Brain microvascular endothelial cell (primary cell): Measurements from ENCODE around the gene PRR3.

Source experiments
- DNase-seq: peaks from one replicate; pipeline ENCODE4 v3.0.0-alpha.2; 2020
- H3K27ac ChIP-seq: fragments of 250-450 bp; sonication (Bioruptor Pico); 2 replicates; pipeline ENCODE4 v1.5.1; 2020; ENCODE audit warnings: mild to moderate bottlenecking, moderate library complexity
- H3K27me3 ChIP-seq: fragments of 250-450 bp; sonication (Bioruptor Pico); replicated peaks from 2 replicates; pipeline ENCODE4 v1.5.1; 2020; ENCODE audit warnings: mild to moderate bottlenecking
- H3K36me3 ChIP-seq: fragments of 250-450 bp; sonication (Bioruptor Pico); replicated peaks from 2 replicates; pipeline ENCODE4 v1.5.1; 2020; ENCODE audit warnings: mild to moderate bottlenecking
- H3K4me3 ChIP-seq: 2 replicates; pipeline ENCODE4 v1.5.1; 2011; ENCODE audit warnings: low read depth, mild to moderate bottlenecking, control low read depth, low read length, moderate library complexity
- in situ Hi-C: cut with HindIII; loops from 2 replicates; pipeline ENCODE4 v1.10.0; 2017; ENCODE audit warnings: low sequenced_read_pairs, low pct_ligation_motif_present
- TF ChIP-seq, protein P1 (sequence below): IDR thresholded peaks from 2 replicates; pipeline ENCODE4 v1.5.1; 2011; ENCODE audit warnings: low read depth, mild to moderate bottlenecking, moderate library complexity, low read length, control low read depth, inconsistent platforms; ENCODE audit errors: missing control alignments

Gene PRR3, protein sequence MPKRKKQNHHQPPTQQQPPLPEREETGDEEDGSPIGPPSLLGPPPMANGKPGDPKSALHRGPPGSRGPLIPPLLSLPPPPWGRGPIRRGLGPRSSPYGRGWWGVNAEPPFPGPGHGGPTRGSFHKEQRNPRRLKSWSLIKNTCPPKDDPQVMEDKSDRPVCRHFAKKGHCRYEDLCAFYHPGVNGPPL

DNA sequence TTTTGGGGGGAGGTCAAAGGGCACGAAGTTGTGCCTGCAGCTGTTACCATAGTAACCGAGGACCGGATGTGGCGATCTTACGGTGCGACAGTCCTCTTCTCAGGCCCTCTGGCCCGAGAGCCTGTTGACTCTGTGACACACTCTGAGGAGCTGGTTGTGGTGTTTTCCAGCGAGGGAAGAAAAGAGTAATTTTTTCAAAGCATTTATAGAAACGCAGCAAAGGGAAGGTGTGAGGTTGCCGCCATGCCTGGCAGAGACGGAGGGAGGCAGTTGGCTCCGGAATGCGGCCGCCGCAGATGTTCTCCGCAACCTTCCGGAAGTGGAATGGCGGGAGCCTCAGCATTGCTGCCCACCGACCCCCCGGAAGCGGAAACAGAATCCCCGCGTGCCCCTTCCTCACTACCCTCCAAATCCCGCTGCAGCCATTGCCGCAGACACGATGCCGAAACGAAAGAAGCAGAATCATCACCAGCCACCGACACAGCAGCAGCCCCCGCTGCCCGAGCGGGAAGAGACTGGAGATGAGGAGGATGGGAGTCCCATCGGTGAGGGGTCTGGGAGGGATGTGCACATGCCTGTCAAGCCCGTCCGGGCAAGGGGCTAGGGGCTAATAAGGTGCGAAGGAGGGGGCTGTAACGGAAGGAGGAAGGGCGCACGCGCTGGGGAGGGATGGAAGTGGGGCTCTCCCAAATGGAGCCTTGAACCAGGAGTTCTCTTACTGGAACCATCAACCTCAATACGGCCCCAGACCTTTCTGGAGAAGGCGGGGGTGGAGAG lies at the start of gene PRR3:
Gene PRR3 (plus strand): TSS at position 390 of the 777 bp plus-strand sequence. CDS start 50 bp downstream, at position 440.
- Histone ChIP-seq H3K27ac (peak within 1 kb of the TSS; percentile 83), H3K4me3 (peak within 1 kb of the TSS; percentile 97), H3K36me3 (peaks cover 7% of the 10 kb centered on the region), H3K27me3 (no peaks in the 10 kb centered on the region)
- DNase-seq, result peak; percentile 91
- in situ Hi-C loops, result no loop called here
- TF ChIP-seq, protein P1, sequence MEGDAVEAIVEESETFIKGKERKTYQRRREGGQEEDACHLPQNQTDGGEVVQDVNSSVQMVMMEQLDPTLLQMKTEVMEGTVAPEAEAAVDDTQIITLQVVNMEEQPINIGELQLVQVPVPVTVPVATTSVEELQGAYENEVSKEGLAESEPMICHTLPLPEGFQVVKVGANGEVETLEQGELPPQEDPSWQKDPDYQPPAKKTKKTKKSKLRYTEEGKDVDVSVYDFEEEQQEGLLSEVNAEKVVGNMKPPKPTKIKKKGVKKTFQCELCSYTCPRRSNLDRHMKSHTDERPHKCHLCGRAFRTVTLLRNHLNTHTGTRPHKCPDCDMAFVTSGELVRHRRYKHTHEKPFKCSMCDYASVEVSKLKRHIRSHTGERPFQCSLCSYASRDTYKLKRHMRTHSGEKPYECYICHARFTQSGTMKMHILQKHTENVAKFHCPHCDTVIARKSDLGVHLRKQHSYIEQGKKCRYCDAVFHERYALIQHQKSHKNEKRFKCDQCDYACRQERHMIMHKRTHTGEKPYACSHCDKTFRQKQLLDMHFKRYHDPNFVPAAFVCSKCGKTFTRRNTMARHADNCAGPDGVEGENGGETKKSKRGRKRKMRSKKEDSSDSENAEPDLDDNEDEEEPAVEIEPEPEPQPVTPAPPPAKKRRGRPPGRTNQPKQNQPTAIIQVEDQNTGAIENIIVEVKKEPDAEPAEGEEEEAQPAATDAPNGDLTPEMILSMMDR, result no peak

DNA sequence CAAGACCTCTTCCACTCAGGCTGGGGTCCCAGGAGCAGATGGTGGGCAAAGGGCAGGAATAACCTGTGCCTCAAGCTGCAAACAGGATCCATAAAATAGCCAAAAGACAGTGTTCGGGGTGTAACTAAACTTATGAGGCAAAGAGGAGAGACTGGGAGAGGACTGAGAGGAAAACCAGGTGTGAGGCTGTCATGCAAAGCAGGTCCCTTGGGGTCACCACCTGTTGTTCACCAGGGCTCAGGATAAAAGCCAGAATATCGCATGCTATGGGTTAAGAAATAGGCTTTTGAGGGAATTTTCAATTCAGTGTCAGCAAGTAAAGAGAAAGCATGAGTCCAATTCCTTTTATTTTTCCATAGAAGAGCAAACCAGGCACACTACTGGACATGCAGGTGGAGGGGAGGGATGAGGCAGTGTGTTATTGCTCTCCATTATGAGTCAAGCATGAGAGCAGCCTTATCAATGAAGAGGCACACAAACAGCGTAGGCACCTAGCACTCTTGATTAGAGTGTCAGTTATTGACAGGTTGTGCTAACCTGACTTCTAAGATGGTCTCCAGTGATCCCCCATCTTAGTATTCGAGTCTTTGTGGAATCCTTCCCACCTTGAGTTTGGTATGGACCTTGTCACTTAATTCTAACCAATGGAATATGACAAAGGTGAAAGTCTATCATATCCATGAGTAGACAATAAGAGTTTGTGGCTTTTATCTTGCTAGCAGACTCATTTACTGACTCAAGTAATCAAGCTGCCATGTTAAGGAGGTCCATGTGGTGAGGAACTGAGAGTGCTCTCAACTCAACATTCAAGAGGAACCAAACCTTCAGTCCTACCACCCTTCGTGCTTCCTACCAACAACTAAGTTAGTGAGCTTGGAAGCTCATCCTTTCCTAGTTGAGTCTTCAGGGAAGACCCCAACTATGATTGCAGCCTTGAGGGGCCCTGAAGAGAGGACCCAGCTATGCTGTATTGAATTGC lies 49.0 kb upstream of the PRR3 start:
- TF ChIP-seq, protein P1, result no peak
- no peaks in the 10 kb centered on the region for H3K27me3 ChIP-seq
- no peak for DNase-seq
- no peaks in the 10 kb centered on the region for H3K36me3 ChIP-seq
- H3K4me3 ChIP-seq, result no peak overlapping the region
- no peak overlapping the region for H3K27ac ChIP-seq
- in situ Hi-C loops, result no loop called here

DNA sequence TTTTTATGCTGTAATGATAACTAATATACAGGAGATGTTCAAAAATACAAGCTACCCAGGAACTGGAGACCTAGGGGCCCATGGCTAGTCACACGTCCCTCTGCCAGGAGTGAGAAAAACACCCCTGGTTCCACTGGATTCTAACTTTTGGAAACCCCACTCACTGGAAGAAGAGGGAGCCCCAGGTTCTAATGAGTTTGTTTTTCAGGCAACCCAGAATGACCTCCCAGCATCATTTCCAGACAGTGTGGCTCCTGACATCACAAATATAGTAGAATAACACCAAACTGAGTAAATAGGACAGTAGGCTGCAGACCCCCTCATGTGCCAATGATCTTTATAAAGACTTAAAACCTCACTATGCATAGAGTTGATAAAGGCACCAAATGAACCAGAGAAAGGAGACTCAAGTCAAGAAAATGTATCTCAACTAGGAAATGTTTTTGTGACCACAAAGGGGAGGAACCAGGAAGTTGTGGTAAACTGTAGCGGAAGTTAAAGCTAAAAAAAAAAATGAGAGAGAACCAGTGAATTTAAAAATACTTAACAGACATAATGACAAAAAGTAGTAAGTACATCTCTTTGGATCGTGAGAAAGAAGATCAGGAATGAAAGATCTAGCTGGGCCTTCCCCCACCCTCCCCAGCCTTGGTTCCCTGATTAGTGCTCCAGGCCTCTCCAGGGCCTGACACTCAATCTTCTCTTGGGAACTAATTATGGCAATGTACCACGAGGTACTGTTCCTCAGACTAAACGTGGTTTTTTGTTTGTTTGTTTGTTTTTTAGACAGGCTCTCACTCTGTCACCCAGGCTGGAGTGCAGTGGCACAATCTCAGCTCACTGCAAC lies 48.0 kb upstream of the PRR3 start:
- H3K27me3 ChIP-seq, result no peaks in the 10 kb centered on the region
- no peak overlapping the region for H3K27ac ChIP-seq
- H3K36me3 ChIP-seq, result no peaks in the 10 kb centered on the region
- in situ Hi-C loops, result no loop called here
- H3K4me3 ChIP-seq, result no peak overlapping the region
- TF ChIP-seq, protein P1, result no peak
- no peak for DNase-seq

DNA sequence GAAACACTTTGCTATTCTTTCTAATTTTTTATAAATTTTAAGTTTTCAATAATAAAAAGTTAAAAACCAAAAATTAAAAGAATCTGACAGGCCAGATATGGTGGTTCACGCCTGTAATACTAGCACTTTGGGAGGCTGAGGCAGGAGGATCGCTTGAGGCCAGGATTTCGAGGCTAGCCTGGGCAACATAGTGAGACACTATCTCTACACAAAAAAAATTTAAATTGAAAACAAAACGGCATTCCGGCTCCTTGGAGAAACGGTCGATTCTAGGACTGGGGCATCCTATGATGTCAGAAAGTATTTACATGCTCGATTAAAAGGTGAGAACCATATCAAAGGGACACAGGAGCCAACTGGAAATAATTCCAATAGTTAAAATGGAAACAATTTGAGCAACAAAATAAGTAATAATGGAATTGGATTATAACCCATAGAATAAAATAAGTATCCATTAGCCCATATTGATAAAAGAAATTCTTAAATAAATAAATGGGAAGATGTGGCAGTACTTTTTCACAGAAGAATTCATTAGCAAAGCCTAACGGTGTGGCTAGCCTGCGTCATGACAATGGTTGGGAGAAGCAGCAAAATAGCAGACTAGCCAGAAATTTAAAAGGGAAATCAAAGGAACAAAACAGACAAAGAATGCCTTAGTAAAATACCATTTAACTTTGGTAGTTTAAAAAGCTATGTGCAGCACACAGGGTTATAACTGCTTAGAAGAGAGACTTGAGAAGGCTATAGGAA lies 46.5 kb upstream of the PRR3 start:
- no peak for DNase-seq
- Histone ChIP-seq H3K36me3 (no peaks in the 10 kb centered on the region), H3K27ac (no peak overlapping the region), H3K4me3 (no peak overlapping the region), H3K27me3 (no peaks in the 10 kb centered on the region)
- in situ Hi-C loops, result no loop called here
- TF ChIP-seq, protein P1, result no peak
